Measurements from ENCODE around the gene LGALSL.

LGALSL gene

GRCh38 chr2:64492821-64493220, 38.9 kb downstream of the LGALSL start:
- TF ChIP-seq, protein P1, sequence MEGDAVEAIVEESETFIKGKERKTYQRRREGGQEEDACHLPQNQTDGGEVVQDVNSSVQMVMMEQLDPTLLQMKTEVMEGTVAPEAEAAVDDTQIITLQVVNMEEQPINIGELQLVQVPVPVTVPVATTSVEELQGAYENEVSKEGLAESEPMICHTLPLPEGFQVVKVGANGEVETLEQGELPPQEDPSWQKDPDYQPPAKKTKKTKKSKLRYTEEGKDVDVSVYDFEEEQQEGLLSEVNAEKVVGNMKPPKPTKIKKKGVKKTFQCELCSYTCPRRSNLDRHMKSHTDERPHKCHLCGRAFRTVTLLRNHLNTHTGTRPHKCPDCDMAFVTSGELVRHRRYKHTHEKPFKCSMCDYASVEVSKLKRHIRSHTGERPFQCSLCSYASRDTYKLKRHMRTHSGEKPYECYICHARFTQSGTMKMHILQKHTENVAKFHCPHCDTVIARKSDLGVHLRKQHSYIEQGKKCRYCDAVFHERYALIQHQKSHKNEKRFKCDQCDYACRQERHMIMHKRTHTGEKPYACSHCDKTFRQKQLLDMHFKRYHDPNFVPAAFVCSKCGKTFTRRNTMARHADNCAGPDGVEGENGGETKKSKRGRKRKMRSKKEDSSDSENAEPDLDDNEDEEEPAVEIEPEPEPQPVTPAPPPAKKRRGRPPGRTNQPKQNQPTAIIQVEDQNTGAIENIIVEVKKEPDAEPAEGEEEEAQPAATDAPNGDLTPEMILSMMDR (IDR thresholded peaks at IDR 0.05; ENCODE audit: low read depth, low read length), result no peak
- Histone ChIP-seq H3K4me1 (no peaks in the 10 kb centered on the region), H3K9me3 (no peaks in the 10 kb centered on the region)

GRCh38 chr2:64493788-64494187, 39.8 kb downstream of the LGALSL start:
- DNase-seq, result no peak
- no peaks in the 10 kb centered on the region for H3K36me3 ChIP-seq
- TF ChIP-seq, protein P1 (IDR thresholded peaks at IDR 0.05; ENCODE audit: low read depth, low read length), result no peak

More at GRCh38 chr2:64492821-64493220, 38.9 kb downstream of the LGALSL start:
- Histone ChIP-seq H3K36me3 (no peaks in the 10 kb centered on the region), H3K4me3 (ENCODE audit: low read depth, low read length) (no peak overlapping the region), H3K27me3 (no peaks in the 10 kb centered on the region)
- no peak for DNase-seq

GRCh38 chr2:64498438-64498837, 44.5 kb downstream of the LGALSL start:
- Histone ChIP-seq H3K4me3 (ENCODE audit: low read depth, low read length) (no peak overlapping the region), H3K9me3 (no peaks in the 10 kb centered on the region), H3K27me3 (no peaks in the 10 kb centered on the region), H3K4me1 (no peaks in the 10 kb centered on the region), H3K36me3 (no peaks in the 10 kb centered on the region)
- TF ChIP-seq, protein P1 (IDR thresholded peaks at IDR 0.05; ENCODE audit: low read depth, low read length), result no peak
- no peak for DNase-seq

More at GRCh38 chr2:64493788-64494187, 39.8 kb downstream of the LGALSL start:
- Histone ChIP-seq H3K4me1 (no peaks in the 10 kb centered on the region), H3K27me3 (no peaks in the 10 kb centered on the region), H3K9me3 (no peaks in the 10 kb centered on the region), H3K4me3 (ENCODE audit: low read depth, low read length) (no peak overlapping the region)

DNA sequence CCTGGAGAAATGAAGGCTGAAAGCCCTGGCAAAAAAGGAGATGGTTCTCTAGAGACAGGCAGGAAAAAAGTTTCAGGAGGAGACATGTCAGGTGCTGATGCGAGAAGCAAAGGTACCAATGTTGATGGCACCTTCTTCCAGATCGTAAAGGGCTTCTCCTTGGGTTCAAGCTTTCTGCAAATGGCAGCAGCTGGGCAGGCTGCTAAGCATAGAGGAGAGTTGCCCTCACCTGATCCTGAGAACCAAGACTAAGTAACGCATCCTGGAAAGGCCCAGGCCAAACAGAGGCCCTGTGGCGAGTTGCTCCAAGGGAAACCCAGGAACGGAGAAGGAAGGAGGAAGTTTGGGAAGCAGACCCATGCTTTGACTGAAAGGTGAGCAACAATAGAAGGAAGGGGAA, 46.6 kb downstream of the LGALSL start:
- Histone ChIP-seq H3K4me3 (ENCODE audit: low read depth, low read length) (no peak overlapping the region), H3K9me3 (no peaks in the 10 kb centered on the region), H3K27me3 (no peaks in the 10 kb centered on the region), H3K36me3 (no peaks in the 10 kb centered on the region), H3K4me1 (no peaks in the 10 kb centered on the region)
- DNase-seq, result no peak
- TF ChIP-seq, protein P1 (IDR thresholded peaks at IDR 0.05; ENCODE audit: low read depth, low read length), result no peak

GRCh38 chr2:64501946-64502345, 48.0 kb downstream of the LGALSL start:
- Histone ChIP-seq H3K27me3 (no peaks in the 10 kb centered on the region), H3K4me3 (ENCODE audit: low read depth, low read length) (no peak overlapping the region), H3K4me1 (no peaks in the 10 kb centered on the region), H3K36me3 (no peaks in the 10 kb centered on the region), H3K9me3 (no peaks in the 10 kb centered on the region)
- no peak for DNase-seq
- TF ChIP-seq, protein P1 (IDR thresholded peaks at IDR 0.05; ENCODE audit: low read depth, low read length), result no peak

- Histone ChIP-seq H3K4me1 (no peaks in the 10 kb centered on the region), H3K36me3 (no peaks in the 10 kb centered on the region), H3K4me3 (ENCODE audit: low read depth, low read length) (no peak overlapping the region), H3K27me3 (no peaks in the 10 kb centered on the region), H3K9me3 (no peaks in the 10 kb centered on the region)
- DNase-seq, result no peak
- TF ChIP-seq, protein P1 (IDR thresholded peaks at IDR 0.05; ENCODE audit: low read depth, low read length), result no peak
These were observed 48.9 kb downstream of the LGALSL start for GRCh38 chr2:64502860-64503259.
